SIG-M5 (cell line): Measurements from ENCODE around the gene STARD10.
A peak's percentile ranks its signal among the peaks of the same experiment; 100 is the strongest.
"Not testable (repeated sequence)": the region's sequence is repeated elsewhere in the genome, so short reads cannot be mapped to it uniquely, and the experiment has no call there.

Experiments
- DNase-seq: peaks from one replicate; lab custom pipeline; 2025; lab: John Stamatoyannopoulos, UW

The STARD10 gene, protein sequence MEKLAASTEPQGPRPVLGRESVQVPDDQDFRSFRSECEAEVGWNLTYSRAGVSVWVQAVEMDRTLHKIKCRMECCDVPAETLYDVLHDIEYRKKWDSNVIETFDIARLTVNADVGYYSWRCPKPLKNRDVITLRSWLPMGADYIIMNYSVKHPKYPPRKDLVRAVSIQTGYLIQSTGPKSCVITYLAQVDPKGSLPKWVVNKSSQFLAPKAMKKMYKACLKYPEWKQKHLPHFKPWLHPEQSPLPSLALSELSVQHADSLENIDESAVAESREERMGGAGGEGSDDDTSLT

DNA sequence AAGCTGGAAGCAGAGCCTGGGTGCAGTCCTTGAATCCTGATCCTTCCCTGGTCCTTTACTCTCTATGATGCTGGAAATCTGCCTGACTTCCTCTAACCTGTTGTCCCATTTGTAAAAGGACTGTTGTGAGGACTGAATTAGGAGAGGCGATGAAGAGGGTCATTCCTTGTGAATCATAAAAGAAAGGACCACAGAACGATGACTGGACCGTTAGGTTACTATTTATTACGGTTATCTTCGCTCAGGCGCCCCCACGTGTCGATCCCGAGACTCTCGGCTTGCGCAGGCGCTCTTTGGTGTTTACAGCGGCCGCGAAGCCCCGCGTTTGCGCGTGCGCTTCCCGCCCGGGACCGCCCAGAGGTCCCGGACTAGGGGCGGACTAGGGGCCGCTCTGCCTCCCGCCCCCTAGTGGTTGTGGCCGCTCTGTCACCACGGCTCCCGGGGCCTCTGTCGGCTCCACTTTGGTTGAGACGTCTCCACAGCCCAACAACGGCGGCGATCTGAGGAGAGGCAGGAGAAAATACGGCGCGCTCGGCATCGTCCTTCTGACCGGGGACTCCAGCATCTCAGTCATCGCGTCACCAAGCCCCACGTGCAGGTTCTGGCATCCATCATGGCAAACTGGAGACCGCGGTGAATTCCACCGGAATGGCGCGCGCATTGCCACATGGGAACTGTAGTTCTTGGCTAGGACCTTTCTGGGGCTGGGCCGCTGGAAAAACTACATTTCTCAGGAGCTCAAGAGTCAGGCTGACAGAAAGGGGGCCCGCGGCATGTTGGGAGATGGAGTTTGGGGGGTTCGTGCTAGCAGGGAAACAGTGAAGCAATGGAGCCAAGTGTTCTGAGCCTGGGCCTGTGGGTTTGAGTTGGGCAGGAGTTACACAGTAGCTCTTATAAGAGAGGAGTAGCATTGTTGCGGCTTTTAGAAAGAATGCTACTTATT lies at the start of gene STARD10:
Gene STARD10, minus strand, starts transcription at position 623 of the 943 bp plus-strand sequence. CDS start 12,866 bp downstream, outside the sequence.
- peak; percentile 39 for DNase-seq

DNA sequence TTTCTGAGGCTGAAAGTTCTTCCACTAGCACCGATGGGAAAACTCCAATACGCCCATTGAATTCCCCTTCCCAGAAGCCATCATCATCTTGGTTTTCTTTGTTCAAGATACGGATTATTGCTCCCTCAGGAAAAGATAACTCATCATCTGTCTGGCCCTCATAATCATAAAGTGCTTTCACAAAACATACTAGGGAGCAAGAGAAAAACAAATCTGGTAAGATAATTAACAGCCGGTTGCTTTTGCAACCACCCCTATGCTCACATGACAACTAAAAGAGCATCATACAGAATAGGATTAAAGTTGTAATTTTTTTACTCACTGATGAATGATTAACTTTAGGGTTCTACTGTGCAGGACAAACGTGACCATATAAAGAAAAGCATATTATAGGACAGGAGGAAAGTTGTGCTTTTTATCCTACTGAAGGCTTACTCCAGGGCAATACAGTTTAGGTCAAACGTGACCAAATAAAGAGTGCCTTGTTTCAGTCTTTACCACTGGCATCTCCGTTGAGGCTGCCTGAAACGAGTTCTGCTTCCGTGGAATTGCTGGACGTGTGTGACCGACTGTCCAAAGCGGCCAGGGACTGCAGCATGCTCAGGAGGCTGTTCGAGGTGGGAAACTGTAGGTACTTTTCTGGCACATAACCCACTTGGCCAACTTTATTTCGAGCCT lies 48.9 kb upstream of the STARD10 start:
- DNase-seq, result no peak

DNA sequence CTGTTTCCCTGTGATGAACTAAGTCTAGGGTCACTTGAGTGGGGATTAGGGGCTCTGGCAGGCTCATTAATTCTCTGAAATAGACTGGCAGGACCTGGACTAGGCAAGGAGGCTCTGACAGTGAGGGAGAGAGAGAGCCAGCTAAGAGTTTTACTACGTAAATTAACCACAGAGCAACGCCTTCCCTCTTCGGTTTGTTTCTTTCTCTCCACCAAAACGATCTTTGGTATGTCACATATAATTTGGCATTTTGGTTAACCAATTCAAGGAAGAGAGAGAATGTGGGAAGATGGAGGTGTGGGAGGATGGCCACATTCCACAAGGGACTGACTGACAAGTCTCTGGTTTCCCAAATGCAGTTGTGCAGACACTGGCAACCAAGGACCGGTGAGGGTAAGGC lies 48.3 kb upstream of the STARD10 start:
- DNase-seq, result no peak

DNA sequence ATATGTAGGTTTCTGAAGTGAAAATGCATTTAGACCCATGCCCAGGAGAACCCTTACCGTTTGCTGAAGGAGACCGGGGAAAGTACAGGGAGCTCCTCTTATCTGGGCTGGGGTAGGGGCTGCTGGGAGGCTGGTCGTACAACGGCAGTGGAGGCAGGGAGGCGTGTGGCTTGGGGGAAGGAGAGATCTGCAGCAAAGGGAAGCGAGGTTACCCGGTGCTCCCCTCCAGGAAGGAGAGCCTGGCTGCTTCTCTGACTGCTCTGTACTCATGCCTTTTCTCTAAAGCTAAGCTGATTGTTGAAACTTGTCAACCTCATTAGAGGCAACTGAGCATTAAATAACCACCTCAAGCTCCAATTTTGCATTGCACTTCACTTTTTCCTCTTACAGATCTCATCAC lies 47.5 kb upstream of the STARD10 start:
- no peak for DNase-seq

DNA sequence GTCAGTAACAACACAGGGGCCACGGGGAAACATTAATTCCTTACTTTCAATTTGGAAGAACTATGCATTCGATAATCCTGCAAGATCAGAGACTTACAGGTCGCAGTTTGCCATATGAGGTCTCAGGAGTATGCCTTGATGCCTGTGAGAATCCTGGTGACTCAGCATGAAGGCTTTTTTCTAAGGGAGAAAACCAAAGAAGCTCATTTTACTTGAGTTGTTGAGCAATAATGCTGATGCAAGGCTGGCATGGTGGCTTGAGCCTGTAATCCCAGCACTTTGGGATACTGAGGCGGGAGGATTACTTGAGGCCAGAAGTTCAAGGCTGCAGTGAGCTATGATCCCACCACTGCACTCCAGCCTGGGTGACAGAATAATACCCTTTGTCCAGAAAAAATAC lies 46.9 kb upstream of the STARD10 start:
- no peak for DNase-seq

DNA sequence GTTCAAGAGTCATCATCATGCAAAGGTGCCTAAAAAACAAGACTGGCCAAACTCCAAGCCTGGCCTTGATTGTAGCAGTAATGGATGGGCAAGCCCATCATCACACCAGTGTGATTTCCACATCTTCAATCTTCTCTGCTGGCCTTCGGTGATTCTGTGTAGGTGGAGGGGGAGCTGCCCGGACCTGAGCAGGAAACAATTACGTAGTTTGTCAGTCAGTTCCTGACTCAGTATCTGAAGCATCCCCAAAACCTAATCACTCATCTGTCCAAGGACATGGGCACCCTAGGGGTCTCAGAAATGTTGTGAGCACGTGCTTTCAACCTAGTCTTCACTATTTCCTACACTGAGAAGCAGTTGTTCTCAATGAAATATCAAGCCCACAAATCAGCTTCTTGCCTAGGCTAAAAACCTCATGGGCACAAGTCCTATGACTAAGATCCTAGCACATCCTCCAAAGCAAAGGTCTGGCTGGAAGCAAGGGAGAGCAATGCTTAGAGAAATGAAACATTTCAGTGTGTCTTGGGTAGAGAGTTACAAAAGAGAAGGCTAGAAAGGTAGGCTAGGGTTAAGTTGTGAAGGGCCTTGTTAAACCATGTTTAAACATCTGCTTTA lies 45.0 kb upstream of the STARD10 start:
- DNase-seq, result no peak

DNA sequence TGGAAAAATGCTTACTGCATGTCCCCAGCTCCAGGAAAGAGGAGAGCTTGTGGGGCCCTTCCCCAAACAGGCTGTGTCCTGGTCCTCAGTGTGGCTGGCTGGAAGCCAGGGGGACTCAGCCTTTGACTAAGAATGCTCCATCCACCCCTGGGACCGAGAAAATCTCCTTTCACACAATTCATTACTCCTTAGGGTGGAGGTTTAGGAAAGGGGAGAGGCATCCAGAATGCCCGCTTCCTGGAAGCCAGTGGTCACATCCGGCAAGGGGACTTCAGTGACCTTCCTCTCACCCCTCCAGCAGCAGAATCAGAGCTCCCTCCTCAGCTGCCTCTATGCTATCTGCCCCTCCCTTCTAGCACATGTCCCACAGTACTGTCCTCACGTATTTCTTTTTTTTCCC lies 42.3 kb upstream of the STARD10 start:
- no peak for DNase-seq

DNA sequence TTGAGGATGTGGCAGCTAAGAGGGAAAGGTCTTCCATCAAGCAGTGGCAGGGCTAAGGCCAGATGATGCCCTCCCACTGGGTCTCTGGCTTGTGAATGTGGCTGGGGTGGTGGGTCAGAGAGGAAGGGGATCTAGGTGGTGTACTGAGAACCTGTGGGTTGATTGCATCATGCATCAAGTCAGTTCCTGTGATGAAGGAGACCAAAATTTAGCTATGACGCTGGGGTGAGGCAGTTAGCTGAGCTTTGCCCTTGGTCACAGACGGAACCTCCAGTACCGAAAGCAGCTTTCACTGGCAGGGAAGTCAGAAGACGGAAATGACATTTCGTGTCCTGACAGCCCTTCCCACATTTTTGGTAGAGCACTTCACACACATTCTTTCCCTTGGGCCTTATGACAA lies 41.1 kb upstream of the STARD10 start:
- DNase-seq, result no peak

DNA sequence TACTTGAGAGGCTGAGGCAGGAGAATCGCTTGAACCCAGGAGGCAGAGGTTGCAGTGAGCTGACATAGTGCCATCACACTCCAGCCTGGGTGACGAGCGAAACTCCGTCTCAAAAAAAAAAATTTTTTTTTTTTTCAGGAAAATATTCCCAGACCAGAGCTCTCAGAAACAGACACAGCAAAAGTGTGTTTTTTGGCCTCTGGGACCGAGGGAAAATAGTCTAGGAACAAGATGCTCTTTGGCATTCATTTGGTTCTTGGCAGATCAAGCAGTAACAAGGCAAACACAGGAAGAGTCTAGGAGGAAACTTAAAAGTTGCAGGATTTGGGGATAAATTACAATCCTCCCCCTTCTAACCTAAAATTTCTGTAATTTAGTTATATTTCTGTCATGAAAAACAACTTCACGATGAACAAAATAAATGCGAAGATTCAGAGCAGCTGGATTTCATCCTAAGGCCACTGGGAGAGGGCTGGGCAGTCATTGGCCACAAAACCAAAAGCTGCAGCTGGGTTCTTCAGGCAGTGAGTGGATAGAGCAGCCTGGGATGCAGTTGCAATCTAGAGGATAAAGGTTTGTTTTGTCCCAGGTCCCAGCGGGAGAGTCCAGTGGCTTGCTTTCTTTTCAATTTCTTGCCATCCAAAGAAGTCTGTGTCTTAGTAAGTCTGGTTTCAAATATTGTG lies 40.1 kb upstream of the STARD10 start:
- no peak for DNase-seq

DNA sequence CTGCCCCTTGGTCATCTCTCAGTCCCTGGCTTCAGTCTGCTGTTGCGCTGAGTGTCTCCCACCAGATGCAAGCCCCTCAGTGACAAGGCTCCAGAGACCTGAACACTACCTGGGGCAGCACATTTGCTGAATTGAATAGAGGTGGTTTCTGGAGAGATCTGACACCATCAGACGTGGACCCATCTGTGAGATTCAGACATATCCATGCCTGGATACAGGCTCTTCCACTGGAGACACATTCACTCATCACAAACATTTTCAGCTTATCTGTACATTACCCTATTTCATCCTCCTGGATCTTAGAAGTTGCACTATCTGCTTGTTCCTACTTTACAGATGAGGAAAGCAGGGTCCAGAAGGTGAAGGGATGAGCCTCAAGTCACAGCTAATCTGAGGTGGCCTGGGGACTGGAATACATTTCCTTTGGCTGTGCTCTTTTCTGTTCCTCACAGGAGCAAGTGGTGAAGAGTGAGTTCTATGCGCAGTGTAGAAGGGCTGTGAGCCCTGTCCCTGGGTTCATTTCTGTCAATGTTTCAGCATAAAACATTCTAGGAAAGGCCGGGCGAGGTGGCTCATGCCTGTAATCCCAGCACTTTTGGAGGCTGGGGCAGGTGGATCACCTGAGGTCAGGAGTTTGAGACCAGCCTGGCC lies 39.4 kb upstream of the STARD10 start:
- no peak for DNase-seq

DNA sequence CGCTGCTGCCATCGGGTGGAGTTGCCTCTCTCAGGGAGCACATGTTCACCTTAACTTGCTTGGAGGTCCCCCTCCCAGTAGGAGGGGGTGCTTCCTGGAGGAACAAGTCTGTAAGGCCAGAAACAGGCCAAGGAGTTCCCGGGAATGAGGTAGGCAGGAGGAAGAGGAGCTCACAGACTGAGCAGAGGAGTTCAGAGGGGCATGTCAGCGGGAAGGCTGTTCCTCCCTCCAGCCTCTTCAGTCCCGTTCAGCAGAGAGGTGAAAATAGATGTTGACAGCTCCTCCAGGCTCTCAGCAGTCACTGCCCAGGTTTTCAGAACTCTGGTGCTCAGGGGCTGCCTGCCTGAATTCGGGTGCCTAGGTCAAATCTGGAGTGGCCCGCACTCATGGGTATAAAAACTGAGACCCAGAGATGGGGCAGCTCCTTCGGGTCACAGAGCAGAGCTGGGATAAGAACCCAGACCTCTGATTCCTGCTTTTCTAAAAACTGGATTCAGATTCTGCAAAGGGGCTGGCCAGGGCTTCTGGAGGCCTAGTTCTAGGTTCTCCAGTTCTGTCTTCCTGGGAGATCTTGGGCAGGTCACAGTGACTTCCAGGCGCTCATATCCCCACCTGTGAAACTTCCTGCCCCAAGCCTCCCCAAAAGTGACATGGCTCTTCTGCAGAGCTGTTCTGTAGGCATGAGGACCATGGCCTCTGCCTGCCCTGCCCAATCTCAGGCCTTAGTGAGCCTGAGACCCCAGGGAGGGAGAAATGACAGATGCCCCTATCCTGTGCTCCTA lies 38.6 kb upstream of the STARD10 start:
- DNase-seq, result no peak

DNA sequence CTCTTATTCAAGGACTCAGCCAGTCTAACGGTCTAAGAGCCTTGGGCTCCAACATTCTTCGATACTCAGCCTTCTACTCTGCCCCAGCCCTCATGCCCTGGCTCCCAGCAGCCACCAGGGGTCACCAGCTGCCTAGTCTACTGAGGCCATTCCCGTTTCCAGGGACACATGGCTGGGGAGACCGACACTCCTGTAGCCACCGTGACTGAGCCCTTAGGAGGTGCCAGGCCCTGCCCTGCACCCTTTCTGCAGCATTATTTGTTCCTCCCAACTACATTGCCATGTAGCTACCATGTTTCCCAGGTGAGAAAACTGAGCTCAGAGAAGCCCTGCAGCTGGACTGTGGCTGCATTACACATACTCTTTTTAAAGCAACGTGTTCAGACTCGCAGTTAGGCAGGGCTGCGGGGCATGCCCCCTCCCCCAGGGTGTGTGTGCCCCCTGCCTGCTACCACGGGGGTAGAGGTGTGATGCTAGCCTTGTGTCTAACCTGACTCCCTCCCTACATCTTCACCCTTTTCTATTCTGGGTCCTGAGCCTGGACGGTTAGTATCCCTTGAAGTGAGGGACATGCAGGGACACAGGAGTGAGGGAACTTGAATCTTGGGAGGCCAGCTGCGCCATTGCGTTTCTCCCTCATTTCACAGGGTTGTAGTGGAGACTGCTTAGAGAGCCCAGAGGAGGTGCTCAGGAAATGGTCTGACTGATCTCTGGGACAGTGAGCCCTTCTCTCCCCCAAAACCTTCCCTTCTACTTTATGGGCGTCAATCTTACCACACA lies 37.9 kb upstream of the STARD10 start:
- DNase-seq, result no peak

DNA sequence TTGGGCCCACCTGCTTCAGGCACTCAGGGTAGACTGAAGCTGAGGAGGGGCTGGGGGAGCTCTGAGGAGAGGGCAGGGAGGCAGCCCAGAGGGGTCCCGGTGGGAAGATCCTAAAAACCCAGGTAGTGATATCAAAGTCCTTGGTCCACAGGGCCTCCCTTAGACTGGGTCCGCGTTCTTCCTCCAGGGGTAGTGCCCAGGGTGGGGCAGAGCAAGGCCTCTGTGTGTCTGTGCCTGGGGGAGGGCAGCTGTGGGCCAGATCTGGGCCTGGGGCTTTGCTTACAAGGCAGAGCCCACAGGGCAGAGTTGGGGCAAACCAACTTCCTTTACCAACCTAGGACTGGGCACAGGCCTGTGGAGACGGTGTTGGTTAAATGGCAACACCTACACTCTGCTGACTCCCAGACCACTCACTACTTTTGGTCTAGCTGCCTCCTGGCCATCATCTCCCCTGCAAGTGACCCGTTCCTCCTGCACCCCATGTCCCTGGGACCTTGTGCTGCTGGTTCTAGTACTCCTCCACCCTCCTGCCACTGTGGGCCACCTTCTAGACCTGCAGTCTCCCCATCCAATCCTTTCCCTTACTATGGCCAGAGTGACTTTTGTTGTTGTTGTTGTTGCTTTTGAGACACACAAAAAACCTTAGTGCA lies 36.2 kb upstream of the STARD10 start:
- DNase-seq, result no peak

DNA sequence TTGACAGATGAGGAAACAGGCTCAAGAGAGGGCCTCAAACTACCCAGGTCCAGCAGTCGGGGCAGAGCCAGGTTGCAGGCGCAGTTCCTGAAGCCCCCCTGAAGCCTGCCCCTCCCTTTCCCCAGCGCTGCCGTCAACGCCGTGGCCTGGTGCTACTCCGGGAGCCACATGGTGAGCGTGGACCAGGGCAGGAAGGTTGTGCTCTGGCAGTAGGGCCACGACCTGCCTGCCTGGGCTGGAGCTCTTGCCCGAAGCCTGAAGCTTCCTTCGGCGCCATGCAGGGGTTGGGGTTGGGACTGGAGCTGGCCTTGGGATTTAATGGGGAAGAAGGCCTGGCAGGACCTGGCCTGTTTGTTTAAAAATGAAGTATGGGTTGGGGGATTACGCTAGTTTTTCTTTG lies 35.3 kb upstream of the STARD10 start:
- no peak for DNase-seq

DNA sequence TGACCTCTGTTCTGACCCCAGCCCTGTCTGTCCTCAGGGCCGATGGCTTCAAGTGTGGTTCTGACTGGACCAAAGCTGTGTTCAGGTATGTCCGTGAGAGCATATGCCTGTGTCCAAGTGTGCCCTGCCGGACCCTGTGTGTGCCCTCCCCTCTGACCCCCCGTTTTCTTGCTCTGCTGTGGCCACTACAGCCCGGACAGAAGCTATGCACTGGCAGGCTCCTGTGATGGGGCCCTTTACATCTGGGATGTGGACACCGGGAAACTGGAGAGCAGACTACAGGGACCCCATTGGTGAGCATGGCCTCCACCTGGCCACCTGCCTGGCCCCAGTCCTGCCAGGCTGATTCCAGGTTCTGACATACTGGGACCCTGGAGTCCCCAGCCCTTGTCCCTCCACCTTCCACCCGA lies 34.9 kb upstream of the STARD10 start:
- no peak for DNase-seq

DNA sequence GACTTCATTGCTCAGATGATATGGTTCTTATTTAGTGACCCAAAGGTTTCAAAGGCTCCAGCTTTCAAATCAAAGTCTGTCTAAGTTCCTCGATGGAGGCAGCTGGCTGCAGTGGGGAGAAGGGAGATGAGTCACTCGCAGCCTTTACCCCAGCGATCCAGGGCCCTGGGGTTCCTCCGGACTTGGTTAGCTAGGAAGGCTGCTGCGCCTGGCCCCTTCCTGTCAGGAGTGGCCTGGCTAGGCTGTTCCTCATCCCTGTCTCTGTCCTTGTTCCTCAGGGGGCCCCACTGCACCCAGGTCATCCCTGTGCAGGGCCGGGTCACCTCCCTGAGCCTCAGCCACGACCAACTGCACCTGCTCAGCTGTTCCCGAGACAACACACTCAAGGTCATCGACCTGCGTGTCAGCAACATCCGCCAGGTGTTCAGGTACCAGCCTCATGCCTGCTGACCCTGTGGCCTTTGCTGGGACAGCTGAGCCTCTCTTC lies 34.3 kb upstream of the STARD10 start:
- DNase-seq, result no peak

DNA sequence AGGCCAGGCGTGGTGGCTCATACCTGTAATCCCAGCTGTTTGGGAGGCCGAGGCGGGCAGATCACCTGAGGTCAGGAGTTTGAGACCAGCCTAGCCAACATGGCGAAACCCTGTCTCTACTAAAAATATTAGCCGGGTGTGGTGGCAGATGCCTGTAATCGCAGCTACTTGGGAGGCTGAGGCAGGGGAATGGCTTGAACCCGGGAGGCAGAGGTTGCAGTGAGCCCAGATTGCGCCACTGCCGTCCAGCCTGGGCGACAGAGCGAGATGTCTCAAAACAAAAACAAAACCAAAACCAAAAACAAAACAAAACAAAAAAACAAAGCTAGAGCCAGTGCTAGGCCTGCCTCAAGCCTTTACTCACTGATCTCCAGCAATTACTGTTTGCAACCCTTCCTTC lies 33.8 kb upstream of the STARD10 start:
- not testable (repeated sequence) for DNase-seq

DNA sequence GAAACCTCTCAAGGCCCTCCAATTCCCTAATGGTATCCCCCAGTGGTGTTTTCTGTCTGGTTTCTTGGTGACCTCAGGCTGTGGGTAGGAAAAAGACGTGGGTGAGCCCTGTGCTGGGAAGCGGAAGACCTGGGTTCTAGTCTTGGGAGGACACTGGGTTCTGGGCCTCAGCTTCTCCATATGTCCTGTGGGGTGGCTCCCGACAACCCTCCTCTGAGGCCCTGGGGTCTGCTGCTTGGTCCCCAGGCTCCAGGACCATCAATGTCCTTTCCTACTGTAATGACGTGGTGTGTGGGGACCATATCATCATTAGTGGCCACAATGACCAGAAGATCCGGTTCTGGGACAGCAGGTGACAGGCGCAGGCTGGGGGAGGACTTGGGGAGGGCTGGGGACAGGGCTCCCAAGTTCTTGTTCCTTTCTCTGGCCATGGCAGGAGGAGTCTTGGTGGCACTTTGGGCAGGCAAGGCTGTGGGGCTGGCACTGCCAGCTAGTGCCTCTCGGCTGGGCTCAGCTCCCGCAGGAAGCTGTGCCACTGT lies 33.2 kb upstream of the STARD10 start:
- no peak for DNase-seq
